Activated T-cell treated with anti-CD3 and anti-CD28 coated beads for 1 hour (primary cell): Measurements from ENCODE around the gene GRAMD2B.

Experiments
- DNase-seq: peaks from one replicate; pipeline ENCODE4 v3.0.0-alpha.2; 2020; ENCODE audit warnings: low read depth

GRAMD2B gene

DNA sequence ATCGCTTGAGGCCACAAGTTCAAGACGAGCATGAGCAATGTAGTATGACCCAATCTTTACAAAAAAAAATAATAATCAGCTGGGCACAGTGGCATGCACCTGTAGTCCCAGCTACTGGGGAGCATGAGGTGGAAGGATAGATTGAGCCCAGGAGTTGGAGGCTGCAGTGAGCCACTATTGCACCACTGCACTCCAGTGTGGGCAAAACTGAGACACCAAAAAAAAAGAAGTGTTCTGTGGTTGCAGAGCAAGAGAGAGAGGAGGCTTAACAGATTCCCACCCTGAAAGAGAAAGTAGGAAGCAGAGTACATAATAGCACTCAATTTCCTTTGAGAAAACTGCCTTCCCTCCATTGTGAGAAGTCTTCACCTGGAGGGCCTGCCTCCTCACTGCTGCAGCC, 119.2 kb downstream of the GRAMD2B start:
- no peak for DNase-seq

DNA sequence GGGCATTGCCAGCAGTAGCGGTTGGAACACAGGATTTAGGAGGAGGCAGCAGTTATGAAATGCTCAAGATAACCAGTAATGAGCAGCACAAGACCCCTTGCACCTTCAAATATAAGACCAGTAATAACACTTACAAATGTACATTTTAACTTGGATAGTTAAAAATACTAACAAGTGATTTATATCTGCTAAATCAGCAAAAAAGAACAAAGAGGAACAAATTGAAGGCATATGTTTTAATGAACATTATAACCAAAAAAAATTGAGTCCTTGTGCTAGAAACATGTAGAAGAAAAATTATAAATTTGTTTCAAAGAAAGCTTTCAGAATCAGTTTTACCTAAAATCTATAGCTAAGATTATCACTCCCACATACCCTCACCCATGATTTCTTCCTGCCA, 119.8 kb downstream of the GRAMD2B start:
- no peak for DNase-seq

DNA sequence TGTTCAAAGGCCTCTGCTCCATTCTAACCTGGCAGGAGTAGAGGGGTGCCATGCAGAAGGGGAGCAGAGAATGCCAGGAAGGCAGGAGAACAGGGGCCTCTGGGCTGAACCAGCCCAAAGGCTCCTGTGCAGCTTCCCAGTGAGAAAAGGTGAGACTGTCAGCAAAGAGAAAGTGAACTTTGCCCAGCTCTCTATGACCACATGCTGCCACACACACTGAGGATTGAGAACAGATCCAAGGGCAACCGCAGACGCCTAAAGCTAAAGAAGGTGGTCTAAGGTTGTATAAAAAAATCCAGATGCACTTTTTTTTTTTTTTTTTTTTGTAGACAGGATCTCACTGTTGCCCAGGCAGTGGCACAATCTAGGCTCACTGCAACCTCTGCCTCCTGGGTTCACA, 120.5 kb downstream of the GRAMD2B start:
- no peak for DNase-seq
